Stimulated activated CD8-positive, alpha-beta memory T cell treated with anti-CD3 and anti-CD28 coated beads, Interleukin-7, amount 100 ng/mL, for 1 hour (primary cell): ENCODE results near the gene NMT1.

ENCODE experiments used
- DNase-seq, 2 donors: peaks; one replicate each; pipeline ENCODE4 v3.0.0-alpha.2; 2020; ENCODE audit warnings: low read depth in 2 of 2

NMT1 gene

GRCh38 chr17:45150911-45151809, 90.0 kb downstream of the NMT1 start:
- DNase-seq, result no peak

DNA sequence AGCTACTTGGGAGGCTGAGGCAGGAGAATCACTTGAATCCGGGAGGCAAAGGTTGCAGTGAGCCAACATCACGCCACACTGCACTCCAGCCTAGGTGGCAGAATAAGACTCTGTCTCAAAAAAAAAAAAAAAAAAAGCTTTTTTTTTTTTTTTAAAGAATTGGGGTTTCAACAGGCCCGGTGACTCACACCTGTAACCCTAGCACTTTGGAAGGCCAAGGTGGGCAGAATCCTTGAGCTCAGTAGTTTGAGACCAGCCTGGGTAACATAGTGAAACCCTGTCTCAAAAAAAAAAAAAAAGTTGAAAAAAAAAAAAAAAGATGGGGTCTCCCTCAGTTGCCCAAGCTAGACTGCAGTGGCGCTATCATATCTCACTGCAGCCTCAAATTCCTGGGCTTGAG, 93.9 kb downstream of the NMT1 start:
- no peak for DNase-seq

GRCh38 chr17:45155483-45155882, 94.4 kb downstream of the NMT1 start:
- DNase-seq, result no peak

- no peak for DNase-seq
These were observed 95.1 kb downstream of the NMT1 start for GRCh38 chr17:45156242-45156641.
